Mucosa of stomach (tissue), 1 donor: ENCODE measurements around the gene FTH1.
"Not testable (repeated sequence)": the region's sequence is repeated elsewhere in the genome, so short reads cannot be mapped to it uniquely, and the experiment has no call there.

Source experiments
- H3K27me3 ChIP-seq: one replicate; pipeline ENCODE4 v1.7.0; 2013; ENCODE audit warnings: mild to moderate bottlenecking, low read length; ENCODE audit not compliant: control insufficient read depth, insufficient read depth
- H3K36me3 ChIP-seq: one replicate; pipeline ENCODE4 v1.7.0; 2013; ENCODE audit warnings: low read length; ENCODE audit not compliant: control insufficient read depth, insufficient read depth
- H3K4me1 ChIP-seq: one replicate; pipeline ENCODE4 v1.7.0; 2013; ENCODE audit warnings: mild to moderate bottlenecking, low read length; ENCODE audit not compliant: control insufficient read depth, insufficient read depth
- H3K4me3 ChIP-seq: one replicate; pipeline ENCODE4 v1.7.0; 2013; ENCODE audit warnings: low read length
- H3K9ac ChIP-seq: one replicate; pipeline ENCODE4 v1.7.0; 2013; ENCODE audit warnings: mild to moderate bottlenecking, low read length, moderate library complexity
- H3K9me3 ChIP-seq: one replicate; pipeline ENCODE4 v1.7.0; 2013; ENCODE audit warnings: mild to moderate bottlenecking, low read length, moderate library complexity; ENCODE audit not compliant: control insufficient read depth
- donor health status: Pancreatic carcinoma.

The FTH1 gene

GRCh38 chr11:61967116-61967923 lies at the start of gene FTH1:
FTH1 (minus strand) TSS chr11:61967634; CDS start chr11:61967425, 209 bp downstream.
- peak within 1 kb of the TSS; percentile 96 for H3K4me3 ChIP-seq
- H3K9me3 ChIP-seq = no peaks in the 10 kb centered on the region
- H3K36me3 ChIP-seq = no peaks in the 10 kb centered on the region
- H3K9ac ChIP-seq = peak within 1 kb of the TSS; percentile 99
- peaks cover 46% of the 10 kb centered on the region for H3K4me1 ChIP-seq
- no peaks in the 10 kb centered on the region for H3K27me3 ChIP-seq

DNA sequence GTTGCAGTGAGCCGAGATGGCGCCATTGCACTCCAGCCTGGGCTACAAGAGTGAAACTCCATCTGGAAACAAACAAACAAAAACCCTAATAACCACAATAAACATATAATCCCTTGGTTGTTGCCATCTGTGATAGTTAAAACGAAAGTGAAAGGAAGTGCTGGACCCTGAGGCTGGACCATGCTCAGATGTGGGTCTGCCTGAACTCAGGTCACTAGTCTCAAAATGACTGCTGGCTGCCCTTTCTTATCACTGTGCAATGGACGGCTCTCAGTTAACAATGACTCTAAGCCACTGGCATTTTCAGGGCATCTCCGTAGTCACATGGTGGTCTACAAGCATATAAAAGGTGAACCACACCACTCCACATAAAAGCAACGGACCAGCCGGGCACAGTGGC lies 48.2 kb upstream of the FTH1 start:
- Histone ChIP-seq H3K9ac (no peak overlapping the region), H3K4me3 (no peak overlapping the region), H3K4me1 (peaks cover 6% of the 10 kb centered on the region), H3K36me3 (no peaks in the 10 kb centered on the region), H3K27me3 (no peaks in the 10 kb centered on the region), H3K9me3 (no peaks in the 10 kb centered on the region)

GRCh38 chr11:62013537-62014476 lies 46.4 kb upstream of the FTH1 start:
- Histone ChIP-seq H3K27me3 (no peaks in the 10 kb centered on the region), H3K9me3 (no peaks in the 10 kb centered on the region), H3K9ac (no peak overlapping the region), H3K4me1 (peaks cover 6% of the 10 kb centered on the region), H3K36me3 (no peaks in the 10 kb centered on the region), H3K4me3 (no peak overlapping the region)

DNA sequence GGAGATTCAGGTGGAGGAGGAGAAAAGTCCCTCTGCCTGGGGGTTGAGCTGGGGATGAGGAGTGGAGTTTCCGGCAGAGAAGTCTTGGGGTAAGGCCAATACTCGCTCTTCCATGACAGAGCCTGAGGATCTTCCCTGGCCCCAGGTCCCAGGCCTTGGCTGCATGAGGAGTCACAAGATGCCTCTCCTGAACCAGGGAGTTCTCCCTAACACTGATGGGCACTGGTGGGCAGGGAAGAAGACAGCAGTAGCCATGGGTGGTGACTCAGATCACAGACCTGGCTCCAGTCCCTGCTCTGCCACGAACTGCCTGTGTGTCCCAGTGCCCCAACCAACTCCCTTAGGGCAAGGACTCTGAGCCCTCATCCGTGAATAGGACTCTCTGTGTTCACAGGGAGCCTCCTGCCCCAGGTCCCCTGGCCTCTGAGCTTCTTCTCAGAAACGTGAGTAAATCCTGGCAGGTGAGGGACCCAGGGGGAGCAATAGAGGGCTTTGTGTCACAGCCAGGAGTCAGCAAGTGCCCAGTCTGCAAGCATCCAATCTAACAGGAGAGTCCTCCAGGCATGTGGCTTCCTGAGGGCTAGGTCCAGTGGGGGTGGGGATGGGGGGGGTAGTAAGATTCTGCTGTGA lies 45.5 kb upstream of the FTH1 start:
- no peaks in the 10 kb centered on the region for H3K36me3 ChIP-seq
- H3K9me3 ChIP-seq = no peaks in the 10 kb centered on the region
- H3K4me3 ChIP-seq = no peak overlapping the region
- H3K9ac ChIP-seq = no peak overlapping the region
- no peaks in the 10 kb centered on the region for H3K27me3 ChIP-seq
- H3K4me1 ChIP-seq = peaks cover 6% of the 10 kb centered on the region

GRCh38 chr11:62012451-62012831 lies 45.0 kb upstream of the FTH1 start:
- H3K9me3 ChIP-seq = no peaks in the 10 kb centered on the region
- H3K27me3 ChIP-seq = no peaks in the 10 kb centered on the region
- no peak overlapping the region for H3K4me3 ChIP-seq
- no peak overlapping the region for H3K9ac ChIP-seq
- no peaks in the 10 kb centered on the region for H3K36me3 ChIP-seq
- peaks cover 6% of the 10 kb centered on the region for H3K4me1 ChIP-seq

DNA sequence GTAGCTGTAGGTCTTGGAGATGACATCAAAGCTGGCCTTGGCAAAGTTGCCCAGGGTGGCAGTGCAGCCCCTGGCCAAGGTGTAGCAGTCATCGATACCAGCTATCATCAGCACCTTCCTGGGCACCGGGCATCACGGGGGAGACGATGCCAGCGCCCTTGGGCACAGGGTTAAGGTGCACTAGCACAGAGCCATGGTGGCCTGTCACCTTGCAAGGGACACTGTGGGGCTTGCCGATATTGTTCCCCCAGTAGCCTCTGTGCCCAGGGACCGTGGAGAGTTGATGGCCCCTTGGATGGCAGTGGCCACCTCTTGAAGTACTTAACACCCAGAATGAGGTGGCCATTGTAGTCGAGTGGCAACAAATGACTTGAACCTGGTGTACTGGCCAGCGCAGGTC lies 44.4 kb upstream of the FTH1 start:
- no peak overlapping the region for H3K9ac ChIP-seq
- H3K36me3 ChIP-seq = no peaks in the 10 kb centered on the region
- H3K4me3 ChIP-seq = no peak overlapping the region
- H3K9me3 ChIP-seq = no peaks in the 10 kb centered on the region
- H3K4me1 ChIP-seq = peaks cover 6% of the 10 kb centered on the region
- H3K27me3 ChIP-seq = no peaks in the 10 kb centered on the region

- Histone ChIP-seq H3K9ac (no peak overlapping the region), H3K9me3 (no peaks in the 10 kb centered on the region), H3K4me1 (peaks cover 6% of the 10 kb centered on the region), H3K36me3 (no peaks in the 10 kb centered on the region), H3K4me3 (no peak overlapping the region), H3K27me3 (no peaks in the 10 kb centered on the region)
Measured at GRCh38 chr11:62010935-62011528, 43.6 kb upstream of the FTH1 start.

DNA sequence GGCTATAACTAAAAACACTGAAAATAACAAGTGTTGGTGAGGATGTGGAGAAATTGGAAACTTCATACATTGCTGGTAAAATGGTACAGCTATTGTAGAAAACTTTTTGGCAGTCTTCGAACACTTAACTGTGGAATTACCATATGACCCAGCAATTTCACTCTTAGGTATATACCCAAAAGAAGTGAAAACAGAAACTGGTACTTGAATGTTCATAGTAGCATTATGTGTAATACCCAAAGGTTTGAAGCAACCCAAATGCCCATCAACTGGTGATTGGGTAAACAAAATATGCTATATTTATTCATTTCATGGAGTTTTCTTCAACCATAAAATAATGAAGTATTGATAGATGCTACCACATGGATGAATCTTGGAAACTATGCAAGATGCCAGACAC lies 40.8 kb upstream of the FTH1 start:
- no peaks in the 10 kb centered on the region for H3K36me3 ChIP-seq
- no peak overlapping the region for H3K4me3 ChIP-seq
- H3K9ac ChIP-seq = no peak overlapping the region
- H3K27me3 ChIP-seq = no peaks in the 10 kb centered on the region
- no peaks in the 10 kb centered on the region for H3K9me3 ChIP-seq
- H3K4me1 ChIP-seq = no peaks in the 10 kb centered on the region

- Histone ChIP-seq H3K4me3 (no peak overlapping the region), H3K9me3 (no peaks in the 10 kb centered on the region), H3K27me3 (no peaks in the 10 kb centered on the region), H3K9ac (no peak overlapping the region), H3K36me3 (no peaks in the 10 kb centered on the region), H3K4me1 (peaks cover 7% of the 10 kb centered on the region)
Measured at GRCh38 chr11:62004473-62004872, 37.0 kb upstream of the FTH1 start.

- H3K4me3 ChIP-seq, H3K4me1 ChIP-seq, H3K9me3 ChIP-seq, H3K9ac ChIP-seq, H3K27me3 ChIP-seq, H3K36me3 ChIP-seq: not testable (repeated sequence)
Measured at GRCh38 chr11:62002283-62002682, 34.8 kb upstream of the FTH1 start.

GRCh38 chr11:62001450-62002191 lies 34.2 kb upstream of the FTH1 start:
- Histone ChIP-seq H3K9ac (no peak overlapping the region), H3K27me3 (no peaks in the 10 kb centered on the region), H3K9me3 (no peaks in the 10 kb centered on the region), H3K4me1 (peaks cover 7% of the 10 kb centered on the region), H3K36me3 (no peaks in the 10 kb centered on the region), H3K4me3 (no peak overlapping the region)
